Measurements from ENCODE around the gene EP300.
"Not testable (repeated sequence)": the region's sequence is repeated elsewhere in the genome, so short reads cannot be mapped to it uniquely, and the experiment has no call there.

Gene EP300

DNA sequence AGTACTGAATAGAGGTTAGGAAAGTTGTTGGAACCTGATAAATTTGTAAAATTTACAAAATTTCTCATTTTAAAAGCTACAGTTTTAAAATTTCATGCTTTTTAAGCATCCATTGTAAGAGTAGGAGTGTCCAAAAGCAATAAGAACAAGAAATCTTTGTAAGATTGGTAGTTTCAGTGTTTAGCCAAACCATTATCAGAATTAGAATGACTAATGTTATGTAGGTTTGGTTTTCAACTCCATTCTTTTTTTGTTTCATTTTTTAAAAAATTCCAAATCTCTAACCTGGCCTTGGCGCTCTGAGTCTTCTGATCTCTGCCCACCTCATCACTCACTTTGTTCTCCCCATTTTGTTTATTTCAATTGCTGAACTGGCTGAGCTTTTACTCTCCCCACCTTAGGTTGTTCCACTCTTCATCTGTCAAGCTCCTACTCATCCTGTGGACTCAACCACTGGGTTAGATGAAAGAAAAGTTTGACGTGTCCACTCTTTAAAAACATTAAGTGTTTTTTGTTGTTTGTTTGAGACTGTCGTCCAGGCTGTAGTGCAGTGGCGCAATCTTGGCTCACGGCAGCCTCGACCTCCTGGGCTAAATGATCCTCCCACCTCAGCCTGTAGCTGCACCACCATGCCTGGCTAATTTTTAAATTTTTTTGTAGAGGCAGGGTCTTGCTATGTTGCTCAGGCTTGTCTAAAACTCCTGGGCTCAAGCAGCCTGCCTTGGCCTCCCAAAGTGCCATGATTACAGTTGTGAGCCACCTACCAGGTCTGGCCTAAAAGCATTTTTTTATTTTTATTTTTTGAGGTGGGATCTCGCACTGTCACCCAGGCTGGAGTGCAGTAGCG lies 14.0 kb downstream of the EP300 start:
- Histone ChIP-seq H3K36me3 (ENCODE audit: control insufficient read depth in 1 of 2, insufficient read depth in 2 of 2, low read length in 2 of 2) (peaks cover 6 to 13% of the 10 kb centered on the region in 2 donors), H3K27me3 (ENCODE audit: control insufficient read depth in 1 of 2, insufficient read depth in 2 of 2, low read length in 2 of 2) (no peaks in the 10 kb centered on the region), H3K4me3 (ENCODE audit: low read depth in 1 of 2, low read length in 2 of 2) (no peak overlapping the region), H3K27ac (ENCODE audit: low read depth, low read length) (no peak overlapping the region), H3K9me3 (ENCODE audit: control insufficient read depth in 1 of 2, low read length in 2 of 2) (no peaks in the 10 kb centered on the region), H3K9ac (ENCODE audit: low read depth in 1 of 2, low read length in 2 of 2) (no peak overlapping the region), H3K4me1 (ENCODE audit: control insufficient read depth in 1 of 2, insufficient read depth in 2 of 2, low read length in 2 of 2) (no peaks in the 10 kb centered on the region)

GRCh38 chr22:41106969-41107325 lies 14.6 kb downstream of the EP300 start:
- peaks cover 6 to 16% of the 10 kb centered on the region in 2 donors for H3K36me3 ChIP-seq (ENCODE audit: control insufficient read depth in 1 of 2, insufficient read depth in 2 of 2, low read length in 2 of 2)
- H3K4me1 ChIP-seq (ENCODE audit: control insufficient read depth in 1 of 2, insufficient read depth in 2 of 2, low read length in 2 of 2); H3K9me3 ChIP-seq (ENCODE audit: control insufficient read depth in 1 of 2, low read length in 2 of 2); H3K27me3 ChIP-seq (ENCODE audit: control insufficient read depth in 1 of 2, insufficient read depth in 2 of 2, low read length in 2 of 2); H3K4me3 ChIP-seq (ENCODE audit: low read depth in 1 of 2, low read length in 2 of 2); H3K9ac ChIP-seq (ENCODE audit: low read depth in 1 of 2, low read length in 2 of 2); H3K27ac ChIP-seq (ENCODE audit: low read depth, low read length): not testable (repeated sequence)

DNA sequence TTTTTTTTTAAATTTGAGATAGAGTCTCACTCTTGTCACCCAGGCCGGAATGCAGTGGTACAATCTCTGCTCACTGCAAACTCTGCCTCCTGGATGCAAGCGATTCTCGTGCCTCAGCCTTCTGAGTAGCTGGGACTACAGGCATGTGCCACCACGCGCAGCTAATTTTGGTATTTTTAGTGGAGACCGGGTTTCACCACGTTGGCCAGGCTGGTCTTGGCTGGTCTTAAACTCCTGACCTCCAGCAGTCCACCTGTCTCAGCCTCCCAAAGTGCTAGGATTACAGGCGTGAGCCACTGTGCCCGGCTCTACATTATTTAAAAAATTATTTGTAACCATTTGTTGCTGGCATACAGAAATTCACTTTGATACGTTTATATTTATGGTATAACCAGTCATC lies 18.6 kb downstream of the EP300 start:
- H3K9ac ChIP-seq (ENCODE audit: low read depth in 1 of 2, low read length in 2 of 2), result no peak overlapping the region
- H3K4me1 ChIP-seq (ENCODE audit: control insufficient read depth in 1 of 2, insufficient read depth in 2 of 2, low read length in 2 of 2), result no peaks in the 10 kb centered on the region
- H3K36me3 ChIP-seq (ENCODE audit: control insufficient read depth in 1 of 2, insufficient read depth in 2 of 2, low read length in 2 of 2), result peaks cover 6 to 19% of the 10 kb centered on the region in 2 donors
- H3K27ac ChIP-seq (ENCODE audit: low read depth, low read length), result no peak overlapping the region
- H3K9me3 ChIP-seq (ENCODE audit: control insufficient read depth in 1 of 2, low read length in 2 of 2), result no peaks in the 10 kb centered on the region
- no peaks in the 10 kb centered on the region for H3K27me3 ChIP-seq (ENCODE audit: control insufficient read depth in 1 of 2, insufficient read depth in 2 of 2, low read length in 2 of 2)
- no peak overlapping the region for H3K4me3 ChIP-seq (ENCODE audit: low read depth in 1 of 2, low read length in 2 of 2)

GRCh38 chr22:41116342-41116741 lies 23.9 kb downstream of the EP300 start:
- no peak overlapping the region for H3K9ac ChIP-seq (ENCODE audit: low read depth in 1 of 2, low read length in 2 of 2)
- no peak overlapping the region for H3K4me3 ChIP-seq (ENCODE audit: low read depth in 1 of 2, low read length in 2 of 2)
- H3K4me1 ChIP-seq (ENCODE audit: control insufficient read depth in 1 of 2, insufficient read depth in 2 of 2, low read length in 2 of 2), result no peaks in the 10 kb centered on the region
- no peaks in the 10 kb centered on the region for H3K27me3 ChIP-seq (ENCODE audit: control insufficient read depth in 1 of 2, insufficient read depth in 2 of 2, low read length in 2 of 2)
- H3K27ac ChIP-seq (ENCODE audit: low read depth, low read length), result no peak overlapping the region
- peaks cover 16 to 53% of the 10 kb centered on the region in 2 donors for H3K36me3 ChIP-seq (ENCODE audit: control insufficient read depth in 1 of 2, insufficient read depth in 2 of 2, low read length in 2 of 2)
- no peaks in the 10 kb centered on the region for H3K9me3 ChIP-seq (ENCODE audit: control insufficient read depth in 1 of 2, low read length in 2 of 2)

GRCh38 chr22:41117127-41117965 lies 25.0 kb downstream of the EP300 start:
- H3K4me3 ChIP-seq (ENCODE audit: low read depth in 1 of 2, low read length in 2 of 2), result no peak overlapping the region
- no peaks in the 10 kb centered on the region for H3K9me3 ChIP-seq (ENCODE audit: control insufficient read depth in 1 of 2, low read length in 2 of 2)
- H3K4me1 ChIP-seq (ENCODE audit: control insufficient read depth in 1 of 2, insufficient read depth in 2 of 2, low read length in 2 of 2), result no peaks in the 10 kb centered on the region
- no peak overlapping the region for H3K27ac ChIP-seq (ENCODE audit: low read depth, low read length)
- peaks cover 16 to 56% of the 10 kb centered on the region in 2 donors for H3K36me3 ChIP-seq (ENCODE audit: control insufficient read depth in 1 of 2, insufficient read depth in 2 of 2, low read length in 2 of 2)
- H3K9ac ChIP-seq (ENCODE audit: low read depth in 1 of 2, low read length in 2 of 2), result no peak overlapping the region
- no peaks in the 10 kb centered on the region for H3K27me3 ChIP-seq (ENCODE audit: control insufficient read depth in 1 of 2, insufficient read depth in 2 of 2, low read length in 2 of 2)

- Histone ChIP-seq H3K27ac (ENCODE audit: low read depth, low read length) (no peak overlapping the region), H3K27me3 (ENCODE audit: control insufficient read depth in 1 of 2, insufficient read depth in 2 of 2, low read length in 2 of 2) (no peaks in the 10 kb centered on the region), H3K4me1 (ENCODE audit: control insufficient read depth in 1 of 2, insufficient read depth in 2 of 2, low read length in 2 of 2) (no peaks in the 10 kb centered on the region), H3K9ac (ENCODE audit: low read depth in 1 of 2, low read length in 2 of 2) (no peak overlapping the region), H3K36me3 (ENCODE audit: control insufficient read depth in 1 of 2, insufficient read depth in 2 of 2, low read length in 2 of 2) (peaks cover 22 to 70% of the 10 kb centered on the region in 2 donors), H3K9me3 (ENCODE audit: control insufficient read depth in 1 of 2, low read length in 2 of 2) (no peaks in the 10 kb centered on the region), H3K4me3 (ENCODE audit: low read depth in 1 of 2, low read length in 2 of 2) (no peak overlapping the region)
Observed at GRCh38 chr22:41123151-41123550, 30.8 kb downstream of the EP300 start.

- Histone ChIP-seq H3K9ac (ENCODE audit: low read depth in 1 of 2, low read length in 2 of 2) (no peak overlapping the region), H3K36me3 (ENCODE audit: control insufficient read depth in 1 of 2, insufficient read depth in 2 of 2, low read length in 2 of 2) (peaks cover 23 to 76% of the 10 kb centered on the region in 2 donors), H3K4me3 (ENCODE audit: low read depth in 1 of 2, low read length in 2 of 2) (no peak overlapping the region), H3K9me3 (ENCODE audit: control insufficient read depth in 1 of 2, low read length in 2 of 2) (no peaks in the 10 kb centered on the region), H3K27ac (ENCODE audit: low read depth, low read length) (no peak overlapping the region), H3K4me1 (ENCODE audit: control insufficient read depth in 1 of 2, insufficient read depth in 2 of 2, low read length in 2 of 2) (no peaks in the 10 kb centered on the region), H3K27me3 (ENCODE audit: control insufficient read depth in 1 of 2, insufficient read depth in 2 of 2, low read length in 2 of 2) (no peaks in the 10 kb centered on the region)
Observed at GRCh38 chr22:41124086-41124485, 31.7 kb downstream of the EP300 start.

DNA sequence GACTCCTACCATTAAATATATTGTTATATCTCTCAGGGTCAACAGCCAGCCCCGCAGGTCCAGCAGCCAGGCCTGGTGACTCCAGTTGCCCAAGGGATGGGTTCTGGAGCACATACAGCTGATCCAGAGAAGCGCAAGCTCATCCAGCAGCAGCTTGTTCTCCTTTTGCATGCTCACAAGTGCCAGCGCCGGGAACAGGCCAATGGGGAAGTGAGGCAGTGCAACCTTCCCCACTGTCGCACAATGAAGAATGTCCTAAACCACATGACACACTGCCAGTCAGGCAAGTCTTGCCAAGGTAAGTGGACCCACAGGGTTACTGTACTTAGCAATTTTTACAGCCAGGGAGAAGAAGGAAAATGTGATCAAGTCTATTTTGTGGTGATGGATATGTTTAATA lies 35.1 kb downstream of the EP300 start:
- no peak overlapping the region for H3K9ac ChIP-seq (ENCODE audit: low read depth in 1 of 2, low read length in 2 of 2)
- peaks cover 31 to 80% of the 10 kb centered on the region in 2 donors for H3K36me3 ChIP-seq (ENCODE audit: control insufficient read depth in 1 of 2, insufficient read depth in 2 of 2, low read length in 2 of 2)
- no peaks in the 10 kb centered on the region for H3K4me1 ChIP-seq (ENCODE audit: control insufficient read depth in 1 of 2, insufficient read depth in 2 of 2, low read length in 2 of 2)
- no peak overlapping the region for H3K4me3 ChIP-seq (ENCODE audit: low read depth in 1 of 2, low read length in 2 of 2)
- no peak overlapping the region for H3K27ac ChIP-seq (ENCODE audit: low read depth, low read length)
- H3K9me3 ChIP-seq (ENCODE audit: control insufficient read depth in 1 of 2, low read length in 2 of 2), result no peaks in the 10 kb centered on the region
- no peaks in the 10 kb centered on the region for H3K27me3 ChIP-seq (ENCODE audit: control insufficient read depth in 1 of 2, insufficient read depth in 2 of 2, low read length in 2 of 2)

- no peaks in the 10 kb centered on the region for H3K4me1 ChIP-seq (ENCODE audit: control insufficient read depth in 1 of 2, insufficient read depth in 2 of 2, low read length in 2 of 2)
- H3K27me3 ChIP-seq (ENCODE audit: control insufficient read depth in 1 of 2, insufficient read depth in 2 of 2, low read length in 2 of 2), result no peaks in the 10 kb centered on the region
- H3K27ac ChIP-seq (ENCODE audit: low read depth, low read length), result no peak overlapping the region
- peaks cover 31 to 80% of the 10 kb centered on the region in 2 donors for H3K36me3 ChIP-seq (ENCODE audit: control insufficient read depth in 1 of 2, insufficient read depth in 2 of 2, low read length in 2 of 2)
- H3K9ac ChIP-seq (ENCODE audit: low read depth in 1 of 2, low read length in 2 of 2), result no peak overlapping the region
- H3K4me3 ChIP-seq (ENCODE audit: low read depth in 1 of 2, low read length in 2 of 2), result no peak overlapping the region
- no peaks in the 10 kb centered on the region for H3K9me3 ChIP-seq (ENCODE audit: control insufficient read depth in 1 of 2, low read length in 2 of 2)
Observed at GRCh38 chr22:41128606-41129005, 36.2 kb downstream of the EP300 start.

DNA sequence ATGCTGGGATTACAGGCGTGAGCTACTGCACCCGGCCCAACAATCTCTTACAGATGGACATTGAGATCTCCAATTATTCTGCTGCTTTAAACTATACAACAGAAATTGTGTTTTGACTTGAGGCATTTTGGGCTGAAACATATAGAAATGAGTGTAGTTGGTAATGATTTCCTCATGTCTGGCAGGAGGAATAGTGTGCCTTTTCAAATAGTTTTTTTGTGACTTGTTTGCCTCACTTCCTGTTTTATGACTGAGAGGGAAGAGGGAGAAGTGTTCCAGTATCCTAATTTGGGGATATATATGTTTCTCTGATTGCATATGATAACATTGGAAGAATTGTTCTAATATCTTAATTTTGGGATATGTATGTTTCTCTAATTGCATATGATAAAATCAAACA lies 40.2 kb downstream of the EP300 start:
- no peak overlapping the region for H3K27ac ChIP-seq (ENCODE audit: low read depth, low read length)

More for the DNA sequence above, 40.2 kb downstream of the EP300 start:
- H3K9ac ChIP-seq (ENCODE audit: low read depth in 1 of 2, low read length in 2 of 2), result no peak overlapping the region
- H3K9me3 ChIP-seq (ENCODE audit: control insufficient read depth in 1 of 2, low read length in 2 of 2), result no peaks in the 10 kb centered on the region
- no peaks in the 10 kb centered on the region for H3K27me3 ChIP-seq (ENCODE audit: control insufficient read depth in 1 of 2, insufficient read depth in 2 of 2, low read length in 2 of 2)
- peaks cover 40 to 93% of the 10 kb centered on the region in 2 donors for H3K36me3 ChIP-seq (ENCODE audit: control insufficient read depth in 1 of 2, insufficient read depth in 2 of 2, low read length in 2 of 2)
- H3K4me1 ChIP-seq (ENCODE audit: control insufficient read depth in 1 of 2, insufficient read depth in 2 of 2, low read length in 2 of 2), result no peaks in the 10 kb centered on the region
- H3K4me3 ChIP-seq (ENCODE audit: low read depth in 1 of 2, low read length in 2 of 2), result no peak overlapping the region
